ENCODE measurements around the gene GLRA3.

The GLRA3 gene

DNA sequence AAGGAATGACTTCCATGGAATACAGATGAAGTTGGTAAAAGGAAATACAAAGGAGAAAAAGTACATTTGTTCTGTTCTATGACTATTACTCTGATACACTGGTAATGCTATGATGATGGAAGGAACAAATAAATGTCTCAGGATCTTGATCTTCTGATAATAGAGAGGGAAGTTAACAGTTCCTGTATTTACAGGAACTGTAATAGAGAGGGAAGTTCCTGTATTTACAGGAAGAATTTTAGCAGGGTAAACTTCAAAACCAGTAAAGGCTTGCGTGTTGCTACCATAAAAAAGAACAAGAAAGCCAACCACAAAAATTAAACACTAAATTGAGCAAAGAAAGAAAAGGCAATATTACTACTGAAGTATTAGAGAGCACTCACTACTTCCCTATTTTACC is 215.1 kb downstream of the GLRA3 start:
- no peak for DNase-seq (ENCODE audit: low read depth)
- no peak overlapping the region for H3K4me3 ChIP-seq (ENCODE audit: low read depth, low read length)
- TF ChIP-seq, protein P1, sequence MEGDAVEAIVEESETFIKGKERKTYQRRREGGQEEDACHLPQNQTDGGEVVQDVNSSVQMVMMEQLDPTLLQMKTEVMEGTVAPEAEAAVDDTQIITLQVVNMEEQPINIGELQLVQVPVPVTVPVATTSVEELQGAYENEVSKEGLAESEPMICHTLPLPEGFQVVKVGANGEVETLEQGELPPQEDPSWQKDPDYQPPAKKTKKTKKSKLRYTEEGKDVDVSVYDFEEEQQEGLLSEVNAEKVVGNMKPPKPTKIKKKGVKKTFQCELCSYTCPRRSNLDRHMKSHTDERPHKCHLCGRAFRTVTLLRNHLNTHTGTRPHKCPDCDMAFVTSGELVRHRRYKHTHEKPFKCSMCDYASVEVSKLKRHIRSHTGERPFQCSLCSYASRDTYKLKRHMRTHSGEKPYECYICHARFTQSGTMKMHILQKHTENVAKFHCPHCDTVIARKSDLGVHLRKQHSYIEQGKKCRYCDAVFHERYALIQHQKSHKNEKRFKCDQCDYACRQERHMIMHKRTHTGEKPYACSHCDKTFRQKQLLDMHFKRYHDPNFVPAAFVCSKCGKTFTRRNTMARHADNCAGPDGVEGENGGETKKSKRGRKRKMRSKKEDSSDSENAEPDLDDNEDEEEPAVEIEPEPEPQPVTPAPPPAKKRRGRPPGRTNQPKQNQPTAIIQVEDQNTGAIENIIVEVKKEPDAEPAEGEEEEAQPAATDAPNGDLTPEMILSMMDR (IDR thresholded peaks at IDR 0.05; ENCODE audit: insufficient read depth, low read depth, low read length, missing control alignments) = no peak

DNA sequence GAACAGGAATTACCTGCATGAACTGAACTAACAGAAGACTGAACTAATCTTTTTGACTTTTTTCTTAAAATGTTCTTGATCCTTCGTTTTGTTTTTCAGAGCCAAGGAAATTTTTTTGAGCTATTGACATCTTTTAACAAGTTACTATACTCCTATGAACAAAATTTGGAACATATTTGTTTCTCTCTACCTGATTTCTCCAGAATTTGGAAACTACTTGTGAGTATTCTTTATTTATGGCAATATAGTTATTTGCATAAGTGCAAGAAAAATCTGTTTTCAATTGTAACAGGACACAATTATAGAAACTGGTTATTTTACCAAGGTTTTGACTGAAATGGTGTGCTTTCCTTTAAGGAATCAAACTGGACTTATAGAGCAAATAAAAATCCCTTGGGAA is 217.3 kb downstream of the GLRA3 start:
- no peak for DNase-seq (ENCODE audit: low read depth)
- TF ChIP-seq, protein P1 (IDR thresholded peaks at IDR 0.05; ENCODE audit: insufficient read depth, low read depth, low read length, missing control alignments) = no peak
- no peak overlapping the region for H3K4me3 ChIP-seq (ENCODE audit: low read depth, low read length)

DNA sequence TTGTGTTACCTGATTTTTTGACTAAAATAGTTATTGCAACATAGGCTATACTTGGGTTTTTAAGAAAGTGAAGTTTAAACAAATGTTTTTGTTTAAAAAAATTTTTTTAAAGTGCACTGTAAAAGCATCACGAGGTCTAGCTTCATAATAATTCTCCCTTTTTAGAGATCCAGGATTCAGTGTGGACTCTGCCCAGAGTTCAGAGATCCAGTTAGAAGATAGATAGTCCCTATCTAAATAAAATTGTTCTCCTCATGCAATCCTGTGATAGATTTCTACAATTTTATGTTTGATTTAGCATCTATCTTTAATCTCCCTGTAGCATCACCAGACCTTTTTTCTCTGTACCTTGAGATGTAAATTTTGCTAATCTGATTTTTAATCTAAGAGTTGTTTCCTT is 221.3 kb downstream of the GLRA3 start:
- TF ChIP-seq, protein P1 (IDR thresholded peaks at IDR 0.05; ENCODE audit: insufficient read depth, low read depth, low read length, missing control alignments) = no peak
- DNase-seq (ENCODE audit: low read depth) = no peak
- no peak overlapping the region for H3K4me3 ChIP-seq (ENCODE audit: low read depth, low read length)

DNA sequence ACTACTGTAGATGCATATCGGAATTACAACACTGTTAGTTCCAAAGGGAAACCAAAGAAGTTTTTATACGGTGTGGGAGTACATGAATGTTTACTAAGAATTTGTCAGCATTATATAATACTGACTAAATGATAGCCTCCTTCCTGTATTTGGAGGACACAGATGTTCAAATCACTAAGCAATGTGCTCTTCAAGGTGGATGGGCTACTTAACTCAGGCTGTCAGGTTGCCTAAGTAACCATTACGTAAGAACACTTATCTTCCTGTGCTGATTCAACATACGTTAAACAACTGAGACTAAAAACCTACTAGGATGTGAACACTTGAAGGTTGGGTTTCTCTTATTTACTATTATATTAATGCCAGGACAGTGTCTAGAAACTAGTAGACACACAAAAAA is 224.8 kb downstream of the GLRA3 start:
- no peak for DNase-seq (ENCODE audit: low read depth)
- TF ChIP-seq, protein P1 (IDR thresholded peaks at IDR 0.05; ENCODE audit: insufficient read depth, low read depth, low read length, missing control alignments) = no peak
- no peak overlapping the region for H3K4me3 ChIP-seq (ENCODE audit: low read depth, low read length)

DNA sequence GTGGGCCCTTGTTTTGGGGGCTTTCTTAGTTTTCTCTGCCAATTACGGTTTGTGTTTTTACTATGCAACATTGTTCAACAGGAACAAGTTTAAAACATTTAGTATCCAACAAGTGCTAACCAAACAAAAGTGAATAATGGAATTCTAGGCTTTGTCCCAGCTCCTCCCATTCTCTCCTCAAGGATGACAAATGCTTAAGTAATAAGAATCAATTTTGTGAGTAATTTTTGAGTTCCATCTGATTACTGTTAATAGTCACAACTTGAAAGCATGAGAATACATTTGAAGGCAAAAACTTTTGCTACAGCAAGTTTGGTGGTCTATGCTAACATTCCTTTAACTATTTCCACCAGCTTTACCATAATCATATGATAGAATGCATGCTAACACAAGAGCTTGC is 228.7 kb downstream of the GLRA3 start:
- TF ChIP-seq, protein P1 (IDR thresholded peaks at IDR 0.05; ENCODE audit: insufficient read depth, low read depth, low read length, missing control alignments) = no peak
- no peak for DNase-seq (ENCODE audit: low read depth)
- H3K4me3 ChIP-seq (ENCODE audit: low read depth, low read length) = no peak overlapping the region

DNA sequence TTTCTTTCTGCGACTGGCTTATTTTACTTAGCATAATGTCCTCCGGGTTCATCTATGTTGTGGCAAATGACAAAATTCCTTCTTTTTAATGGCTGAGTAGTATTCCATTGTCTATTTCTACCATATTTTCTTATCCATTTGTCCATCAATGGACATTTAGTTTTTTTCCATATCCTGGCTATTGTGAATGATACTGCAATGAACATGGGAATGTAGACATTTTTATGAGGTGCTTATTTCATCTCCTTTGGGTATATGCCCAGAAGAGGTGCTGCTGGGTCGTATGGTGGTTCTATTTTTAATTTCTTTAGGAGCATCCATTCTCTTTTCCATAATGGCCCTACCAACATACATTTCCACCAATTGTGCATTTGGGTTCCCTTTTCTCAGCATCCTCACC is 230.2 kb downstream of the GLRA3 start:
- DNase-seq (ENCODE audit: low read depth) = no peak
- no peak overlapping the region for H3K4me3 ChIP-seq (ENCODE audit: low read depth, low read length)
- TF ChIP-seq, protein P1 (IDR thresholded peaks at IDR 0.05; ENCODE audit: insufficient read depth, low read depth, low read length, missing control alignments) = no peak

DNA sequence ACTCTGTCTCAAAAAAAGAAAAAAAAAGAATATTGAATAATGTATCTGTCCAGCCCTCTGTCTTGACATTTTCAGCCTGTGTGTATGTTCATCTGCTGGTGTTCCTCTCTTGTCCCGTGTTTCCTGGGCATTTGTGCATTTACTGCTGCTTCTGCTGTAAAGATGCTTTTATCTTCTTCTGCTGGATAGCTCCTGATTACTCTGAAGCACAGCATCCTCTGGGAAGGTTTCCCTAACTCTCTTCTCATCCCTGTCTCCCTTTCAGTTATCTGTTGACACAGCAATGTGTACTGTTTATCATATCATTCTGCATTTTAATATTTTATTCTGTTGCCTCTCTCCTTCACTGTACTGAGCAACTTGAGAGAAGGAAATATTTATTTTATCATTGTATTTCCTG is 232.5 kb downstream of the GLRA3 start:
- TF ChIP-seq, protein P1 (IDR thresholded peaks at IDR 0.05; ENCODE audit: insufficient read depth, low read depth, low read length, missing control alignments) = no peak
- H3K4me3 ChIP-seq (ENCODE audit: low read depth, low read length) = no peak overlapping the region
- DNase-seq (ENCODE audit: low read depth) = no peak
